GM12864 (cell line): ENCODE measurements around the gene KRIT1.

Experiments
- DNase-seq: peaks from one replicate; pipeline ENCODE4 v3.0.0-alpha.2; 2011; ENCODE audit warnings: low read depth
- H3K4me3 ChIP-seq: 2 replicates; pipeline ENCODE4 v1.5.1; 2011; ENCODE audit warnings: mild to moderate bottlenecking, low read depth, low read length, control low read depth
- CTCF ChIP-seq: IDR thresholded peaks from 2 replicates; pipeline ENCODE4 v1.5.1; 2011; ENCODE audit warnings: low read depth, mild to moderate bottlenecking, moderate library complexity, low read length, control low read depth, inconsistent platforms; ENCODE audit errors: missing control alignments

Gene KRIT1

GRCh38 chr7:92251181-92251580, 5.5 kb upstream of the KRIT1 start:
- H3K4me3 ChIP-seq, result no peak overlapping the region
- TF ChIP-seq CTCF, result no peak
- DNase-seq, result no peak

GRCh38 chr7:92250603-92251002, 4.9 kb upstream of the KRIT1 start:
- no peak for TF ChIP-seq CTCF
- no peak overlapping the region for H3K4me3 ChIP-seq
- DNase-seq, result no peak

GRCh38 chr7:92246360-92247101, 817 bp upstream of the KRIT1 start:
- TF ChIP-seq CTCF, result no peak
- DNase-seq, result no peak
- H3K4me3 ChIP-seq, result peak overlapping the region; percentile 90

- no peak for DNase-seq
- H3K4me3 ChIP-seq, result peak overlapping the region; percentile 90
- no peak for TF ChIP-seq CTCF
Observed at GRCh38 chr7:92244808-92245486, 767 bp downstream of the KRIT1 start.

- no peak for DNase-seq
- no peak overlapping the region for H3K4me3 ChIP-seq
- TF ChIP-seq CTCF, result no peak
Observed at GRCh38 chr7:92242972-92243371, 2.7 kb downstream of the KRIT1 start.

GRCh38 chr7:92230547-92230946, 15.2 kb downstream of the KRIT1 start:
- no peak for DNase-seq
- TF ChIP-seq CTCF, result no peak
- no peak overlapping the region for H3K4me3 ChIP-seq
